ENCODE results near the gene LRRC8C.
"Not testable (repeated sequence)": the region's sequence is repeated elsewhere in the genome, so short reads cannot be mapped to it uniquely, and the experiment has no call there.

LRRC8C gene

DNA sequence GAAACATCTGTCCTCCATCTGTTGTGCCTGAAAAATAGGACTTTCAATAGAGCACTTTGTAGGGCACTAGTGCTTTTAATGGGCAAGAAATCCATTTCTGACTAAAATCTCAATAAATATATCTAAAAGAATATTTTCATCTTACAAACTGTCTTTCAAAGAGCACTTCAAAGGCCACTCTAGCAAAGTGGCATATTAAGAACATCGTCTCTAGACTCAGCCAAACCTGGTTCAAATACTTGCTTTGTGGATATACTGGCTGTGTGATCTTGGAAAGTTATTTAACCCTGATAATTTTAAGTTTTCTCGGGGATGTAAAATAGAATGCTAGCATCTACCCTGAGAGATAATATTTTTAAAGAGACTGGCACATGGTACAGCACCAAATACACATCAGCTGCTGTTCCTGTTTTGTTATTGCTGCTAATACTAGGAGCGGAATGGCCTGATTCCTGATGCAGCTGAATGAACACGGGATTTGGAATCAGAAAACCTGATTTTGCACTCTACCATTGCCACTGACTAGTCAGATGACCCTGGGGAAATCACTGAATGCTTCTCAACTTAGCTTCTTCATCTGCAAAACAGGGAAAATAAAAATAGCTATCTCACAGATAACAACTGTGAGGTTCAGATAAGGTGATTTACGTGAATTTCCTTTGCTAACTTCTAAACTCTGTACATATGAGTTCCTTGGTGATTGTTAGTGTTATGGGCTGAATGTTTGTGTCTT is 25.2 kb upstream of the LRRC8C start:
- DNase-seq (ENCODE audit: extremely low read depth in 1 of 2, low read depth in 1 of 2), result no peak

DNA sequence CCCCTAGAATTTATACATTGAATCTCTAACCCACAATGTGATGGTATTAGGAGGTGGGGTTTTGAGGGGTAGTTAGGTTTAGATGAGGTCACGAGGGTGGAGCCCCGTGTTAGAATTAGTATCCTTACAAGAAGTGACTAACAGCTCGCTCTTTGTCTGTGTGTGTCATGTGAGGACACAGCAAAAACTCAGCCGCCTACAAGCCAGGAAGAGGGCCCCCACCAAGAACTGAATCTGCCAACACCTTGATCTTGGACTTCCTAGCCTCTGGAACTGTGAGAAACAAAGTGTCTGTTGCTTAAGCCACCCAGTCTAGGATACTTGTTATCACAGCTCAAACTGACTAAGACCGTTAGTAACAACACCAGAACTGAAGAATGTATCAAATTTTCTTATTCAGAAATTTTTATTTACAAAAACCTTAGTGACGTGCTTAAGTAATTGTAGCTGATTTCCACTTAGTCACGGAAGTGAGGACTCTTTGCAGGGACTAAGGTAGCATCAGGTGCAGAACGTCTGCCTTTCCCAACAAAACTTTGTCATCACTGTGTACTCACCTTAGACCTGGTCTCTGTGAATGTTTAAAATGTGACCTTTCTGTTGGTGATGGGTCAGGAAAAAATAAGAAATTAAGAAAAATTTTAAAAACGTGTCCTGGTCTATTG is 24.5 kb upstream of the LRRC8C start:
- peak; percentile 47 to 53 for DNase-seq (ENCODE audit: extremely low read depth in 1 of 2, low read depth in 1 of 2)

DNA sequence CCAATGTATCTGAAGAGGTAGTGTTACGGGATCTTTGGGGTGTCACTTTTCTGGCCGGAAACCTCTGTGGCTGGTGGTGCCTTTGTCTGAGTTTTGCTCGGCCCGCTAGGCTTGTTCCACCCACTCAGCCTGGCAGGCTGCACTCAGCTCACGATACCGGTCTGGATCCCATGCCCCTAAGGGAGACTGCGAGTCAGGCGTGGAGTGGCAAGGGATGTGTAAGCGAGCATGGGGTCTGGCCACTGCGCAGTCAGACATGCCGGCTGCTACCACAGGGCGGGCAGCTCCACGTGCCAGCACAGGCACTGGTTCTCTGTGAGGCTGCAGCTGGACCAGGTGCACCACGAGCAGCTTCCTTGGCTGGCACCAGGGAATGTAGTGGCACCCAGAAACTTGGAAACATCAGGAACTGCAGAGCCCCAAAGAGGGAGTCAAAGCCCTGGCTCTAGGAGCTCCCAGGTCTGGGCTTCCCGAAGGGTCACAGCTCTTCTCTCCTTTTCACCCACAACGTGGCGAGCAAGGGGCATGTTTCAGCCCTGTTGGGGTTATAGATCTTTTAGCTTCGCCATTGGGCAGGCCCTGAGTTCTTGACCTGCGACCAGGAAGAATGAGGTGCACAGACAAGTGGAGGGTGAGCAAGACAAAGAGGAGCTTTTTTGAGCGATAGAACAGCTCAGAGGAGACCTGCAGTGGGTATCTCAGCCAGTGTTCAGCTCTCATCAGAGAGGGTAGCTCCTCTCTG is 23.8 kb upstream of the LRRC8C start:
- DNase-seq (ENCODE audit: extremely low read depth in 1 of 2, low read depth in 1 of 2), result peak in 1 of 2 donors; percentile 36

DNA sequence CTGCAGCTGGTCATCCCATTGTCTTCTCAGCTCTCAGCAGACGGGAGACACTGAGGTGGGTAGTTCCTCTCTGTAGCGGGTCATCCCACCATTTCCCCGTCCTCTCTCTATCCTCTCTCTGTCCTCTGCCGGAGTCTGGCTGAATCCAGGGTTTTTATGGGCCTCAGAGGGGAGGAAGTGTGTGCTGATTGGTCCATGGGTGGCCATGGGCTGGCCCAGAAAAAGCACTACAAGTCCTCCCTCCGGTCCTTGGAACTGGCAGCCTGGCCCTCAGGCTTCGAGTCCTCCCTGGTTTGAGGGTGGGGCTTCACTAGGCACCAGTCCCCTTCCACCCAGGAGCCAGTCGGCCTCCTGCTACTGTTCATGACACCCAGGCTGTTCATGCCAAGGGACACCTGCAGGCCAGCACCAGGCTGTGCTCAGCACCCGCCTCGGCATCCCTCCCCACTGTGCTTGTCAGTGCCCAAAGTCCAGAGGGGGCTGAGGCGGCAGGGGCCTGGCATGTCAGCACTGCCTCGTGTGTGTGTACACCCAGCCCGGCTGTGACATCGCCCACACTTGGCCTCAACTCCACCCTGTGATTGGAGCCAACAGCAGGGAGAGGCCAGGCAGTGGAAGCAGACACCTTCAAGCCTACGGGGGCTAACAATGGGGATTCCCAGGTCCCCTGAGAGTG is 23.0 kb upstream of the LRRC8C start:
- no peak for DNase-seq (ENCODE audit: extremely low read depth in 1 of 2, low read depth in 1 of 2)

DNA sequence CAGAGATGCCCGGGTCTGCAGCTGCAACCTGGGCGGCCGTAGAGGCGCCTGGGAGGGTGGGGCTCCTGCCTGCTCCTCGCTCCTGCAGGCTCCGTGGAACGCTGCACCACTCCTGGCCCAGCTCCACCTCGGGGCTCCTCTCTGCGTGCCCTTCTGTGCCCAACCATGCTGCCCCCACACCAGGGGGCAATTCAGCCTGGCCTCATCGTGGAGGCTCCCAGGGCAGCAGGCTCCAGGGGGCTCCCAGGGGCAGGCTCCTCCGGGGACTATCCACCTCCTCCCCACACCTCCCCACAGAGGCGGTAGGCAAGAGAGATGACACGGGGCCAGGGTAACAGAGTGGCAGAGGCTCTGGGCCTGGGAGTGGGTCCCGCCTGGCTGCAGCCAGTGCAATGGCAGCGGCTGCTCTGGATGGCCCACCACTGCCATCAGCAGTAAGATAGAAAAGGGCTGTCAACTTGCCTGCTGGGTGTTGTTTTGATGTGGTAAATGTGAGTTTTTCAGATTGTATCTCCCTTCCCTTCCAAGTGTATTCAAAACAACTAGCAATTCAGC is 22.4 kb upstream of the LRRC8C start:
- peak in 1 of 2 donors; percentile 27 for DNase-seq (ENCODE audit: extremely low read depth in 1 of 2, low read depth in 1 of 2)

DNA sequence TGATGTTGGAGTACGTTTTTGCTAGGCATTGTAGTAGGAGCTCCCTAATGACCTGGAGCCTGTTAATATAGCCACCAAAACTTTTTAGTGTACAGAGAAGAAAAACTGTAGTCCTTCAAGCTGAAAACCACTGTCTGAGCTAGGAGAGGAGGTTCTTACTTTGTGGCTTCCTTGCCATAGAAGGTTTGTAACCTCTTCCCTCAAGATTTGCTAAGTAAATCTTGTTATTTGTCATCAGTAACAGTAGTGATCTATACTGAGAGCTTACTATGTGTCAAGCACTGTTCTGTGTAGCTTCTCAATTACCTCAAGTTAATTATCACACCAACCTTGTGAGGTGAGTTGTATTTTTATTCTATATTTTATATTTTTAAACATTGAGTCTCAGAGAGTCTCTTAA is 21.2 kb upstream of the LRRC8C start:
- DNase-seq (ENCODE audit: extremely low read depth in 1 of 2, low read depth in 1 of 2), result no peak

DNA sequence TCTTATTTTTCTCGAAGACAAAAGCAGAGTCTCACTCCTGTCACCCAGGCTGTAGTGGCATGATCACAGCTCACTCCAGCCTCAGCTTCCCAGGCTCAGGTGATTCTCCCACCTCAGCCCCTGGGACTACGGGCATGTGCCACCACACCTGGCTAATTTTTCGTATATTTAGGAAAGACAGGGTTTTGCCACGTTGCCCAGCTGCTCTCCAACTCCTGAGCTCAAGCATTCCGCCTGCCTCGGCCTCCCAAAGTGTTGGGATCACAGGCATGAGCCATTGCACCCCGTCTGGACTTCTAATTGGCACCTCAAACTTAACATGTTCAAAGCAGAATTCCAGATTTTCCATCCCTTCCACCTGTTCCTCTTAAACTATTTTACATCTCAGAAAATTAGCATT is 19.0 kb upstream of the LRRC8C start:
- no peak for DNase-seq (ENCODE audit: extremely low read depth in 1 of 2, low read depth in 1 of 2)

DNA sequence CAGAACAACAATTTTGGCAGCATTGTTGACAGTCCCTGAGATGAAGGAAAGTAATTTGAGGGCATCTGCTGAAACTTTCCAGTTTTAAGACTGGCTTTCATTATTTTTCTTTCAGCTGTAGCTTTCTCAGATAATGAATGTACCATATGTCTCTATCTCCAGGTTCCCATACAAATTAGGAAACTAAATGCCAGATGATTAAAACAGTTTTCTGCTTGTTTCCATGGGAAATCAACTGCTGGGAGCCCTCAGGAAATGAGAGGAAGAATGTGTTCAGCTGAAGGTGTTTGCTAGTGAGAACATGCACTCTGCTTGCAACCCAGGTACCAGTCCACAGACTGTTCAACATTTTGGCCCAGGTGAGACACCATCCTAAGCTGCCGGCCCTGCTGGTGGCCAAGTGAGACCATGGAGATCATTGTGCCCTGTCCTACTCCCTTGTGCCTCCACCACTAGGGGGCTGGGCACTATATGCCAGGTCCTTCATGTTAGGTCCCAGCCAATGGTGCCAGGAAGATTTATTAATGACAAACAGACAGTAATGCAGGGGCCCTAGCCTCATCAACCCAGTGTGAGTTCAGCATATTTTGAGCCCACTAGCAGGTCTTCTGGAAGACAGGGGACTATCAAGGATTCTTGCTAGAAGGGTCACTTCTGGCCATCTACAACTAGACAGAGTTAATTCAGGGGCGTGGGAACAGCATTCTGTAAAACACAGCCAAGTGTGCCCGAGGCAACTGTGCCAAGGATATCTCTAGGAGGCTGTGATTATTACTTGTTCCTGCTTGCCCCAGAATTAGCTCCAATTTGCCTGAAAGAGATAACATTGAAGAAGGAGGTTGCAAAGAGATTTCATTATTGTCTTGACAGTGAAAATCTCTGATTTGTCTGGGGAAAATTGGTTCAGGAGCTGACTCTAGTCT is 17.0 kb upstream of the LRRC8C start:
- no peak for DNase-seq (ENCODE audit: extremely low read depth in 1 of 2, low read depth in 1 of 2)

DNA sequence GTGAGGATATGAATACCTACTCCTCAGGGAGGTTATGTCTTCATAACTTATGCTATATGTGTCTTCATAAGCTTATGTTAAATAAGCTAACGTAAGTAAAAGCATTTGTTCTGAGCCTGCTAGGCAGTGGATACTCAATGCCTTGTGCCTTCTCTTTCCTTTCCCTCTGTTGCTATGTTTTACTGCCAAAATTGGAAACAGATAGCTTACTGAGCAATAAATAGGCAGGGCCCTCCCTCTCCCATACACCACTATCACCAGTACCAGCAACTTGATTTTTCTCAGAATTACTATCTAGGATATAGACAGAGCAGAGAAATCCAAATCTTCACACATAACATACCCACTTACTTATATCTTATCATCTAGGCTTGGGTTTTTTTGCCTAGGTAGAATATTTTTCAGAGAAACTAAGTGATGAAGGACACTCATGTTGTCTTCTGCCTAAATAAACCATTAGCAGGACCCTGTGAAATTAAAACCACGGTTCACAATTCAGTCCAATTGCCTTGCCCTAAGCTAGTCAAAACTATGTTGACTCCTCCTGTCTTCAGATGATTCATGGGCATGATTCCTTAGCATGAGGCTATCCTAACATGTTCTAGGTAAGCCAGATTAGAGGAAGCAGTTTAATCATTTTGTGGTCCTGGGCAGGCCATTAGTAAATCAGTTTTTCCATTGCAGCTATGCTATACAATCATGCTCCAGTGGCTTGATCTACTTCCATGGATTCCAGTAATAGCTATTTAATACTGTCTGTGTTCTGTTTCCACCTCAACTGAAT is 15.9 kb upstream of the LRRC8C start:
- DNase-seq (ENCODE audit: extremely low read depth in 1 of 2, low read depth in 1 of 2), result no peak

DNA sequence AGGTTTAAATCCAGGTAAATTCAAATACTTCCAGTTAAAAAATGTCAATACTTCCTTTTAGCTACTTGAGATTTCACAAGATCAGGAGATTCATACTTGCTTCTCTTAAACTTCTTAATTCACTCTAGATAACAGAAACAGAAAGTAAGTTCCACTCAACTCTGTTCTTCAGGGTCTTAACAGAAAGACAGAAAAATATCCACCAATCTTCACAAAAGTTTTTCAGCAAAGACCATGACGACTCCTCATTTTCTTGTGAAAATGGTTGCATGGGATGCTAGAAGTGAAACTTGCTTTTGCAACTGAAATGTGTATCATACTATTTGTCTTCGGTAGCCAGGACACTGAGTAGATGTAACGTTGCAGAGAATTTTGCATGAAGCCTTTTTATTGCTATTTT is 12.3 kb upstream of the LRRC8C start:
- no peak for DNase-seq (ENCODE audit: extremely low read depth in 1 of 2, low read depth in 1 of 2)

DNA sequence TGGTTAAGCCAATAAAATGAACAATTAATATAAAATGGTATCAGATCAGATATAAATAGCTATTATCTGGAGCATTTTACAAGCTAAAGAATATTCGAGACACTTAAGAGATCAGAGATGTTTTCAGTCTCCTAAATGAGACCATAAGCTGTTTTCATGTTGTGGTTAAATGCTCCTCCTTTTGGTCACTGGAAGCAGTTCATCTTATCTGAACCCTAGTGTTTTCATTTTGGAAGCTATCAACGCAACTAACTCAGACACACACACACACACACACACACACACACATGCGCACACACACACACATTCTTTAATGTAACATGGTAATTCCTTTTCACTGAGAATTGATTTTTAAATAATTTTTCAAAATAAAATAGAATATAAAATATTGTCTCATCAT is 10.0 kb upstream of the LRRC8C start:
- DNase-seq (ENCODE audit: extremely low read depth in 1 of 2, low read depth in 1 of 2), result no peak

DNA sequence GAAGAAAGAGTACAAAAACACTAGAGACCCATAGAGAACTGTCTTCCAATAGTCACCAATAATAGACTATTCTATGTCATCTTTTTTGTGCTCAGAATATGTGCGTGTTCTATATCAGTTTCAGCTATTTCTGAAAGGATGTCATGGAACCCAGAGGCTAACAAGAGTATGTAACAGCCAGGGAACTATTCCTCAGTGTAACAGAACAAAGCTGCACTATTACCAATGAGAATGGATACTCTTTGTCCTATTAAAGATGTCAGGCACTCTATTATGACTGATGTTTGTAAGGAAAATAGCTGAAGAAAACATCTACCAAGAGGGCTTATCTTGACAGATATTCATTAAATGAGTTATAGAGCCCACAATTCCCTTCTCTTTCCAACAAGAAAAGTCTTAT is 8.6 kb upstream of the LRRC8C start:
- no peak for DNase-seq (ENCODE audit: extremely low read depth in 1 of 2, low read depth in 1 of 2)

DNA sequence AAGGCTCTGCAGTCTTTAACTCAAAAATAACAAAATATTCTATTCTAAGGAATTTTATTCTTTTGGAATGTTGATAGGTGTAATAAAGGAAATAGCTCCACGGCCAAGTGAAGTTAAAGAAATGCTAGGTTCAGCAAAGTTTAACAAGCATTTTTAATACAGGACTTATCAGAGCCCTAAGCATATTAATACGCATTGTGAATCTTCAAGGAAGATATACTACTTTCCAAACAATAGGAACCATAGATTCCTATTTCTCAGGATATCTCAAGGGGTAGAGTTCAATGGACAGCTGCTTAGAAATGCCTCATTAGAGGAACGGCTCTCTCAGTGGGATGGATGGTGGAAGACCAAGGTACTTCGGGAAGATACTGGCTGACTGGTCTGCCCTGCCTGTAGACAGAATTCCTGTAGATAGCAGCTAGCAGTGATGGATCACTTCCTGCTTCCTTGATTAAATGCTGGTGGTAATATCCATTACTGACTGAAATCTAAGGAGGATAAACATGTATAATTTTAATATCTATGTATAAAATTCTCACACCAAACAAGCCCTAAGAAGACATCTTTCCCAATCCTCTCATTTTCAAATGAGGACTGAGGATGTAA is 8.1 kb upstream of the LRRC8C start:
- no peak for DNase-seq (ENCODE audit: extremely low read depth in 1 of 2, low read depth in 1 of 2)

DNA sequence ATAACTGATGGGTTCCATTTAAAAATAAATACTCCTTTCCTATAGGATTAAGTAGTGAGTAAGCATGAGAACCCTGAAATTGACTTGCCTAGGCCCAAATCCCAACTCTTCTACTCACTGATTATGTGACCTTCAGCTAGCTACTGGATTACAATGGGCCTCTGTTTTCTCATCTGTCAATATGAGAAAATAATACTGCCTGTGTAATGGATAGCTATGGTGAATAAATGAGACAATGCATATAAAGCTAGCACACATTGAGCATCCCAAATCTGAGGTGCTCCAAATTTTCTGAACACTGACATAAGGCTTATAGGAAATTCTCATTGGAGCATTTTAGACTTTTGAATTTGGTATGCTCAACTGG is 5.3 kb upstream of the LRRC8C start:
- no peak for DNase-seq (ENCODE audit: extremely low read depth in 1 of 2, low read depth in 1 of 2)

DNA sequence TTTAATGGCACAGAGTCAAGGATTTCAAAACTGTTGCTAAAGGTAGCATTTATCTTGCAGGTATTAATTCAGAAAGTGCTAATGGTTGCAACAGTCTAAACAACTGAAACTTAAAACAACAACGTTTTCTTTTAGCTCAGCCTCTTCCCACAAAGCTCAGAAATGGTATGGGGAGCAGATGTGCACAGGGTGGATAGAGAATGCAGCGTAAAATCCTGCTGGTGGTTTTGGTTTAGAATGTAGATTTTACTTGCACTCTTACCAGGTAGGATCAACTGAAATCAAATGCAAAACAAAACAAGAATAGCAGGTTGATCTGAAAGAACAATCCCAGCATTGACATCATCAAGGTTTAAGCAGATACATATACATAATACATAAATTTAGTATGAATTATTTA is 3.8 kb upstream of the LRRC8C start:
- DNase-seq (ENCODE audit: extremely low read depth in 1 of 2, low read depth in 1 of 2), result no peak

DNA sequence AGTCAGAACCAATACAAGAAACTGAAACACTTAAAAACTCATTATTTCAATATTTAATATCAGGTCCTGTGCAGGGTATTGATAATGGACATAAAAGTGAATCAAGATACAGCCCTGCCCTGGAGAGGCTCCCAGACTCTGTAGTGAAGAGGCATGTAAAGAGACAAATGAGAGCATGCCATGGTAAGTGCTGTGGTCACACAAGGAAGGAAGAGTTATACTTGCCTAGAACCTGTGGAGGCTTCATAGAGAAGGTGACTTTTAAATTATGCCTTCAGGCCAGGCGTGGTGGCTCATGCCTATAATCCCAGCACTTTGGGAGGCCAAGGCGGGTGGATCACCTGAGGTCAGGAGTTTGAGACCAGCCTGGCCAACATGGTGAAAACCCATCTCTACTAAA is 3.3 kb upstream of the LRRC8C start:
- DNase-seq (ENCODE audit: extremely low read depth in 1 of 2, low read depth in 1 of 2), result not testable (repeated sequence)

DNA sequence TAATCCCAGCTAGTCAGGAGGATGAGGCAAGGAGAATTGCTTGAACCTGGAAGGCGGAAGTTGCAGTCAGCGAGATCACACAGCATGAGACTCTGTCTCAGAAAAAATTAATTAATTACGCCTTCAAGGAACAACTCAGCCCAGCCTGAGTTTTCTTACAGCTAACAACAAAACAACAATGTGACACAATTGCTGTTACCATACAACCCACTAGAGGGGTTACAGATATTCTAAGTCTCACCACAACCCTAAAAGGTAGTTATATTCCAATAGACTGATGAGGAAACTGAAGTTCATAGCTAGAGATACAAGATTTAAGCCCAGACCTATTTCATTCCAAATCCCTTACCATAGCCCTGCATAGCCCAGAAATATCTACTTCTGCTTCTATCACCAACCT is 2.9 kb upstream of the LRRC8C start:
- no peak for DNase-seq (ENCODE audit: extremely low read depth in 1 of 2, low read depth in 1 of 2)

DNA sequence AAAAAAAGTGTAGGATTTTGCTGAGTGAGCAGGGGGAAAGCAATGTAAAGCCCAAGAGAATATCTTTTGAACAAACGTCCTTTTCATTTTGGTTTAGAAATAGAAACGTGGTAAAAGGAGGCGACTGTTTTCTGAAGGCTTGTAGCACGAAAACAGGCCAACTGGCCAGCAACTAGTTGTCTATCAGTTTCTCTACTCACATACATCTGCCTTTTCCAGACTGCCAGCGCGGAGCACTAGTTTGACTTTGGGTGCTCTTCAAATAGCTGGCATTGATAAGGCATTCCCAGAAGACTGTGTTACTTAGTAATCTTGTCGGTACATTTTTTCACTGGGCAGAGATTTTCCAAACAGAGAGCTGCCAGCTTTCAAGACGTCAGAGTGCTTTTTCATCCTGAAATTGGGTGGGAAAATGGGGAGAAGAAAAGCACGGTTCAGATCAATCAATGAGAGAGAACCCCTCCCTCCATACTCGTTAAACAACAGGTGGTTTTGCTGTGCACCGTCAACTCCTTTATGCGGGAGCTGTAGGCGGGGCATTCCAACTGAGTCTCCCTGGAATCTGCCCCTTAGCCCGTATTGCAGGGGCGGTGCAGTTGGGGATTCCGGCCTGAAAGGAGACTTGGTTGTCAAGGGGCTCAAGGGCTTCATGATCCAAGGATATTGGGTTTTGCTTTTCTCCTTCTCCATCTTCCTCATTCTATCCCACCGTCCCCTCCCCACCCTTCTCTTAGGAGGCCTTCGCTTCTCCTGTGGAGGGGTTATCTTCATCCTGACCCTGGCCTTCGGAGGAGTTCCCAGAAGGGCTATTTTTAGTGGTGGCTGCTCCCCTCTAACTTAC is 884 bp upstream of the LRRC8C start:
- no peak for DNase-seq (ENCODE audit: extremely low read depth in 1 of 2, low read depth in 1 of 2)

Data from activated CD8-positive, alpha-beta memory T cell treated with anti-CD3 and anti-CD28 coated beads for 1 hour (primary cell).